CD4-positive, alpha-beta T cell treated with Interleukin-12 subunit alpha and Interleukin-12 subunit beta, for 1 hour (primary cell): ENCODE measurements around the gene KLK6.

Source experiments
- DNase-seq: peaks from one replicate; pipeline ENCODE4 v3.0.0-alpha.2; 2020

KLK6 gene

GRCh38 chr19:50947123-50947522 lies 22.3 kb downstream of the KLK6 start:
- DNase-seq: no peak

GRCh38 chr19:50944795-50945194 lies 24.6 kb downstream of the KLK6 start:
- DNase-seq: no peak

GRCh38 chr19:50943074-50943828 lies 26.1 kb downstream of the KLK6 start:
- no peak for DNase-seq

- no peak for DNase-seq
Measured at GRCh38 chr19:50939596-50939995, 29.8 kb downstream of the KLK6 start.

GRCh38 chr19:50933640-50934039 lies 35.8 kb downstream of the KLK6 start:
- DNase-seq: no peak

- DNase-seq: no peak
Measured at GRCh38 chr19:50932690-50933083, 36.7 kb downstream of the KLK6 start.

- DNase-seq: no peak
Measured at GRCh38 chr19:50932018-50932689, 37.2 kb downstream of the KLK6 start.

- no peak for DNase-seq
Measured at GRCh38 chr19:50931023-50931422, 38.4 kb downstream of the KLK6 start.

- DNase-seq: no peak
Measured at GRCh38 chr19:50928831-50929230, 40.6 kb downstream of the KLK6 start.

- DNase-seq: no peak
Measured at GRCh38 chr19:50926144-50926543, 43.2 kb downstream of the KLK6 start.

- DNase-seq: no peak
Measured at GRCh38 chr19:50925734-50926133, 43.7 kb downstream of the KLK6 start.

GRCh38 chr19:50924586-50924985 lies 44.8 kb downstream of the KLK6 start:
- no peak for DNase-seq

GRCh38 chr19:50922317-50922853 lies 47.0 kb downstream of the KLK6 start:
- peak; percentile 75 for DNase-seq

- no peak for DNase-seq
Measured at GRCh38 chr19:50921426-50922316, 47.7 kb downstream of the KLK6 start.

- DNase-seq: no peak
Measured at GRCh38 chr19:50916069-50916468, 53.3 kb downstream of the KLK6 start.

GRCh38 chr19:50912727-50913716 lies 56.4 kb downstream of the KLK6 start:
- no peak for DNase-seq

GRCh38 chr19:50912102-50912599 lies 57.2 kb downstream of the KLK6 start:
- DNase-seq: no peak

- no peak for DNase-seq
Measured at GRCh38 chr19:50911206-50912101, 57.9 kb downstream of the KLK6 start, which contains the start of gene KLK4. Gene KLK4, minus strand, starts transcription at chr19:50911395. Its CDS starts 657 bp downstream, at chr19:50910738.

- DNase-seq: no peak
Measured at GRCh38 chr19:50910722-50911121, 58.7 kb downstream of the KLK6 start.

- no peak for DNase-seq
Measured at GRCh38 chr19:50909240-50910070, 59.9 kb downstream of the KLK6 start.
